ENCODE results near the gene TMX4. TPM values are rescaled to one million over a fixed set of nuclear protein-coding genes. Genes with fewer than 3 reads are reported as not detected.

The TMX4 gene
- total RNA-seq, 1 experiment from 2014 or later, result 12.0 TPM

- Histone ChIP-seq H4K20me1 (ENCODE audit: insufficient read depth) (no peaks in the 10 kb centered on the region), H2AFZ (ENCODE audit: low read depth, low read length, poor library complexity, severe bottlenecking) (no peak overlapping the region), H3K4me1 (ENCODE audit: control insufficient read depth in 1 of 2, insufficient read depth in 2 of 2, low read length in 2 of 2) (no peaks in the 10 kb centered on the region), H3K4me2 (ENCODE audit: low read length) (no peak overlapping the region), H3K9me3 (ENCODE audit: control insufficient read depth in 1 of 2, insufficient read depth in 1 of 2, low read depth in 1 of 2, low read length in 2 of 2) (no peaks in the 10 kb centered on the region), H3K36me3 (ENCODE audit: control insufficient read depth in 1 of 2, insufficient read depth in 2 of 2, low read length in 2 of 2) (no peaks in the 10 kb centered on the region), H3K9ac (ENCODE audit: low read length) (no peak overlapping the region), H3K4me3 (replicated peaks in 1 of 2; ENCODE audit: low read depth in 1 of 2, low read length in 2 of 2) (no peak overlapping the region), H3K27ac (ENCODE audit: low read depth, low read length) (no peak overlapping the region), H3K27me3 (ENCODE audit: insufficient read depth, low read length) (0 out of 2 replicates have a peak, but pooled peaks cover 3% of the 10 kb centered on the region), H3K79me2 (ENCODE audit: insufficient read depth, low read length) (no peaks in the 10 kb centered on the region), H3K9me2 (ENCODE audit: insufficient read depth) (no peaks in the 10 kb centered on the region)
- DNase-seq (ENCODE audit: low read depth, low spot score), result no peak
- POLR2A ChIA-PET, result no interaction called here
- ATAC-seq, result no peak
- no TSS peak for BruUV-seq (replicated peaks)
- intact Hi-C loops (cut with micrococcal nuclease), result no loop called here
- CTCF ChIA-PET, result interaction anchor here (1.9 kb wide), 1 partner anchor 23 kb away, joined by 6 read pairs; no protein-coding TSS in a partner anchor
- TF ChIP-seq ZBTB33 (IDR thresholded peaks at IDR 0.05; ENCODE audit: extremely low read depth, insufficient replicate concordance, low read length) (no peak), POLR2AphosphoS5 (IDR thresholded peaks at IDR 0.05; ENCODE audit: low read depth, low read length) (no peak), ATF3 (IDR thresholded peaks at IDR 0.05) (no peak), ELF1 (IDR thresholded peaks at IDR 0.05; ENCODE audit: borderline replicate concordance, low read depth) (no peak), ZFX (IDR thresholded peaks at IDR 0.05) (no peak), EZH2phosphoT487 (IDR thresholded peaks at IDR 0.05; ENCODE audit: borderline replicate concordance) (no peak), ZNF274 (IDR thresholded peaks at IDR 0.05; ENCODE audit: low read depth, low read length) (no peak), MAX (IDR thresholded peaks at IDR 0.05) (no peak), FOSL1 (IDR thresholded peaks at IDR 0.05; ENCODE audit: low read depth) (no peak), REST (IDR thresholded peaks at IDR 0.05; ENCODE audit: low read depth) (no peak), RAD21 (IDR thresholded peaks at IDR 0.05; ENCODE audit: low read depth) (no peak), EZH2 (IDR thresholded peaks at IDR 0.05) (no peak), SIN3A (IDR thresholded peaks at IDR 0.05; ENCODE audit: low read depth) (no peak), SRF (IDR thresholded peaks at IDR 0.05; ENCODE audit: low read depth) (no peak), CEBPB (IDR thresholded peaks at IDR 0.05; ENCODE audit: low read depth) (no peak), JUND (IDR thresholded peaks at IDR 0.05) (no peak), YY1 (IDR thresholded peaks at IDR 0.05; ENCODE audit: extremely low read depth, insufficient replicate concordance, low read depth, low read length) (no peak), EGR1 (IDR thresholded peaks at IDR 0.05; ENCODE audit: low read depth) (no peak), CBX3 (IDR thresholded peaks at IDR 0.05; ENCODE audit: low read depth) (no peak), POLR2A (IDR thresholded peaks at IDR 0.05; ENCODE audit: borderline replicate concordance, extremely low read depth, insufficient read depth, insufficient read length) (no peak)
- RAD21 ChIA-PET (ENCODE audit: low non-redundant PET in 1 of 2, low total read pairs in 2 of 2, uncharacterized antibody in 2 of 2, unreplicated experiment in 2 of 2), result no interaction called here
Observed at GRCh38 chr20:7959484-7959883, 60.1 kb downstream of the TMX4 start.

Measured in HCT116 (cell line).